Sigmoid colon (tissue), 4 donors: ENCODE results near the gene IGDCC3.

Source experiments
- CTCF ChIP-seq, 4 experiments: fragments of 450-650 bp in 3 of 4; fragments of 200-600 bp in 1 of 4; IDR thresholded peaks; one replicate each; pipeline ENCODE4 v1.5.1; 2016 to 2019; ENCODE audit warnings: antibody characterized with exemption in 4 of 4, mild to moderate bottlenecking in 3 of 4, moderate library complexity in 2 of 4
- EP300 ChIP-seq, 4 donors: sonication (generic); formaldehyde crosslinking; IDR thresholded peaks; one replicate each; pipeline ENCODE4 v1.6.1; 2017; ENCODE audit warnings: antibody characterized with exemption in 4 of 4
- POLR2A ChIP-seq, 2 donors: fragments of 450-650 bp; IDR thresholded peaks; one replicate each; pipeline ENCODE4 v1.6.1; 2016; ENCODE audit warnings: antibody characterized with exemption in 2 of 2, mild to moderate bottlenecking in 2 of 2, moderate library complexity in 2 of 2
- POLR2AphosphoS5 ChIP-seq, 4 donors: sonication (generic); formaldehyde crosslinking; IDR thresholded peaks; one replicate each; pipeline ENCODE4 v1.6.1; 2017; ENCODE audit warnings: antibody characterized with exemption in 4 of 4

GRCh38 chr15:65396965-65397317, 19.1 kb upstream of the IGDCC3 start:
- no peak for TF ChIP-seq CTCF (IDR thresholded peaks at IDR 0.05)
- no peak for TF ChIP-seq POLR2A (IDR thresholded peaks at IDR 0.05)
- no peak for TF ChIP-seq EP300 (IDR thresholded peaks at IDR 0.05)
- TF ChIP-seq POLR2AphosphoS5 (IDR thresholded peaks at IDR 0.05) = no peak
